ENCODE measurements around the gene PRPH.

The PRPH gene

GRCh38 chr12:49294086-49294803, 702 bp upstream of the PRPH start:
- no peak overlapping the region for H3K4me3 ChIP-seq (ENCODE audit: low read depth in 1 of 2, low read length in 2 of 2)
- H3K27ac ChIP-seq (ENCODE audit: low read length) = no peak overlapping the region
- H3K27me3 ChIP-seq (ENCODE audit: low read depth, low read length) = peaks cover 36% of the 10 kb centered on the region
- H3K4me1 ChIP-seq (ENCODE audit: control insufficient read depth in 1 of 2, insufficient read depth in 2 of 2, low read length in 2 of 2) = peaks cover 0 to 26% of the 10 kb centered on the region in 2 donors
- H3K9me3 ChIP-seq (ENCODE audit: control insufficient read depth in 1 of 2, low read length in 2 of 2) = no peaks in the 10 kb centered on the region
- no peaks in the 10 kb centered on the region for H3K36me3 ChIP-seq (ENCODE audit: control insufficient read depth in 1 of 2, insufficient read depth in 2 of 2, low read length in 2 of 2)

DNA sequence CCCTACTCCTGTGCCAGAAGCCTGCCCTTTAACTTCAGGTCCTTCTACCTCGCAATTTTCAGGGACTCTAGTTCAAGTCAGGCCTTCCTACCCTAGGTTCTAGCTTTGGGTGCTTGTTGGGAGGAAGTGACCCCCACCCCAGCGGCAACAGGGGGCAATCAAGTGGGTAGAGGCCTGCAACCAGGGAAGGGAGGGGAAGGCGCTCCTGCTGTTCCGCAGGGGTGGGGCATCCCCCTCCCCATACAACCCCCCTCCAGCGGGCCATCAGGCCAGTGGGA, 204 bp upstream of the PRPH start:
- Histone ChIP-seq H3K4me1 (ENCODE audit: control insufficient read depth in 1 of 2, insufficient read depth in 2 of 2, low read length in 2 of 2) (peaks cover 0 to 26% of the 10 kb centered on the region in 2 donors), H3K27me3 (ENCODE audit: low read depth, low read length) (peaks cover 36% of the 10 kb centered on the region), H3K9me3 (ENCODE audit: control insufficient read depth in 1 of 2, low read length in 2 of 2) (no peaks in the 10 kb centered on the region), H3K36me3 (ENCODE audit: control insufficient read depth in 1 of 2, insufficient read depth in 2 of 2, low read length in 2 of 2) (no peaks in the 10 kb centered on the region), H3K4me3 (ENCODE audit: low read depth in 1 of 2, low read length in 2 of 2) (no peak overlapping the region), H3K27ac (ENCODE audit: low read length) (no peak overlapping the region)

- H3K27me3 ChIP-seq (ENCODE audit: low read depth, low read length) = peaks cover 36% of the 10 kb centered on the region
- no peak overlapping the region for H3K27ac ChIP-seq (ENCODE audit: low read length)
- no peaks in the 10 kb centered on the region for H3K9me3 ChIP-seq (ENCODE audit: control insufficient read depth in 1 of 2, low read length in 2 of 2)
- H3K4me3 ChIP-seq (ENCODE audit: low read depth in 1 of 2, low read length in 2 of 2) = peak overlapping the region in 1 of 2 donors; percentile 47
- H3K4me1 ChIP-seq (ENCODE audit: control insufficient read depth in 1 of 2, insufficient read depth in 2 of 2, low read length in 2 of 2) = peaks cover 0 to 26% of the 10 kb centered on the region in 2 donors
- H3K36me3 ChIP-seq (ENCODE audit: control insufficient read depth in 1 of 2, insufficient read depth in 2 of 2, low read length in 2 of 2) = no peaks in the 10 kb centered on the region
Observed at GRCh38 chr12:49296034-49296835, 1.3 kb downstream of the PRPH start.

GRCh38 chr12:49296836-49297694, 2.1 kb downstream of the PRPH start:
- H3K36me3 ChIP-seq (ENCODE audit: control insufficient read depth in 1 of 2, insufficient read depth in 2 of 2, low read length in 2 of 2) = no peaks in the 10 kb centered on the region
- peaks cover 36% of the 10 kb centered on the region for H3K27me3 ChIP-seq (ENCODE audit: low read depth, low read length)
- H3K27ac ChIP-seq (ENCODE audit: low read length) = no peak overlapping the region
- no peaks in the 10 kb centered on the region for H3K9me3 ChIP-seq (ENCODE audit: control insufficient read depth in 1 of 2, low read length in 2 of 2)
- H3K4me3 ChIP-seq (ENCODE audit: low read depth in 1 of 2, low read length in 2 of 2) = peak overlapping the region in 1 of 2 donors; percentile 47
- H3K4me1 ChIP-seq (ENCODE audit: control insufficient read depth in 1 of 2, insufficient read depth in 2 of 2, low read length in 2 of 2) = peaks cover 0 to 26% of the 10 kb centered on the region in 2 donors

DNA sequence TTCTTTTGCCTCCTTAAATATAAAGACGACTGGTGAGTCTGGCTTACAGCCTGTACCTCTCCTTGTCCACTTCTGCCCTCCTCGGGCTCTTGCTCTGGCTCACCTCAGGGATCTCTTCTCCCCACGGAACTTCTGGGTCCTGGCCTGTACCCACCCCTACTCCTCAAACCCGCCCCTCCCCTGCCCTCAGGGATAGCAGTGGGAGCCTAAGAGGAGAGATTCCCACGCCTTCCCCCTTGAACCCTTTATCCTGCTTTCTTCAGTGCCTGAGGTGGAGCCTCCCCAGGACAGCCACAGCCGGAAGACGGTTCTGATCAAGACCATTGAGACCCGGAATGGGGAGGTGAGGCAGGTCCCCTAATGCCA, 2.7 kb downstream of the PRPH start:
- Histone ChIP-seq H3K4me1 (ENCODE audit: control insufficient read depth in 1 of 2, insufficient read depth in 2 of 2, low read length in 2 of 2) (peaks cover 0 to 26% of the 10 kb centered on the region in 2 donors), H3K27ac (ENCODE audit: low read length) (no peak overlapping the region), H3K36me3 (ENCODE audit: control insufficient read depth in 1 of 2, insufficient read depth in 2 of 2, low read length in 2 of 2) (no peaks in the 10 kb centered on the region), H3K4me3 (ENCODE audit: low read depth in 1 of 2, low read length in 2 of 2) (no peak overlapping the region), H3K27me3 (ENCODE audit: low read depth, low read length) (peaks cover 36% of the 10 kb centered on the region), H3K9me3 (ENCODE audit: control insufficient read depth in 1 of 2, low read length in 2 of 2) (no peaks in the 10 kb centered on the region)

DNA sequence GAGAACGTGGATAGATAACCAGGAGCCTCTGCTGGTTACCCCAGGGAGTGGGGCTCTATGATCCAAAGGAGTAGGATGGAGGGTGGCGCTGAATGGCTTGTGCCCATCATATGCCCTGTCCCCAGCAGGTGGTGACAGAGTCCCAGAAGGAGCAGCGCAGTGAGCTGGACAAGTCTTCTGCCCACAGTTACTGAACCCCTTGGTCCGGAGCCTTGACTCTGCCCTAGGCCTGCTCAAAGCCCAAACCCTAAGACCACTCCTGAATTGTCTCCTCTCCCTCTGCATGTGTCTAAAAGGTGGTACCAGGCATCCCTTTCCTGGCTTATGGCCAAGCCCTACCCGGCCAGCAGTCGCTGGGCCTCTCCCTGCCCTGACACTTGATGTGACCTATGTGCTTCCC, 3.2 kb downstream of the PRPH start:
- Histone ChIP-seq H3K36me3 (ENCODE audit: control insufficient read depth in 1 of 2, insufficient read depth in 2 of 2, low read length in 2 of 2) (no peaks in the 10 kb centered on the region), H3K27me3 (ENCODE audit: low read depth, low read length) (peaks cover 36% of the 10 kb centered on the region), H3K4me1 (ENCODE audit: control insufficient read depth in 1 of 2, insufficient read depth in 2 of 2, low read length in 2 of 2) (peaks cover 0 to 25% of the 10 kb centered on the region in 2 donors), H3K4me3 (ENCODE audit: low read depth in 1 of 2, low read length in 2 of 2) (no peak overlapping the region), H3K9me3 (ENCODE audit: control insufficient read depth in 1 of 2, low read length in 2 of 2) (no peaks in the 10 kb centered on the region), H3K27ac (ENCODE audit: low read length) (no peak overlapping the region)

DNA sequence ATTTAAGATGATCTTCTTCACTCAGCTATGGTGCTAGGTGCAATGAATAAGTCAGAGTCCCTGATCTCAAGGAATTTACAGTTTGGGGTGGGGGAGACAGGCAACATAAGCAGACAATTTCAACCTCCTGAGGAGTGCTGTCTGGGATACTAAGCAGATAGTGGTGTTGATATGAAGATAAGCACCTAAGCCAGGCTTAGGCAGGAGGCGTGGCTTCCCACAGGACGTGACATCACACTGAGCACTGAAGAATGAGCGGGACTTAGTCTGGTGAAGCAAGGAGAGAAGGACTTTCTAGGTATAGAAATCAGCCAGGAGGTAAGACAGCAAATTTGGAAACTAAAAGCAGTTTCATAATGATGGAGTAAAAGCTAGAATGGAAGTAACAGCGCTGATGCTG, 6.8 kb downstream of the PRPH start:
- Histone ChIP-seq H3K36me3 (ENCODE audit: control insufficient read depth in 1 of 2, insufficient read depth in 2 of 2, low read length in 2 of 2) (no peaks in the 10 kb centered on the region), H3K27ac (ENCODE audit: low read length) (no peak overlapping the region), H3K27me3 (ENCODE audit: low read depth, low read length) (peaks cover 20% of the 10 kb centered on the region), H3K4me3 (ENCODE audit: low read depth in 1 of 2, low read length in 2 of 2) (no peak overlapping the region), H3K4me1 (ENCODE audit: control insufficient read depth in 1 of 2, insufficient read depth in 2 of 2, low read length in 2 of 2) (peaks cover 0 to 12% of the 10 kb centered on the region in 2 donors), H3K9me3 (ENCODE audit: control insufficient read depth in 1 of 2, low read length in 2 of 2) (no peaks in the 10 kb centered on the region)

GRCh38 chr12:49304161-49304560, 9.2 kb downstream of the PRPH start:
- no peak overlapping the region for H3K27ac ChIP-seq (ENCODE audit: low read length)
- H3K9me3 ChIP-seq (ENCODE audit: control insufficient read depth in 1 of 2, low read length in 2 of 2) = no peaks in the 10 kb centered on the region
- H3K36me3 ChIP-seq (ENCODE audit: control insufficient read depth in 1 of 2, insufficient read depth in 2 of 2, low read length in 2 of 2) = no peaks in the 10 kb centered on the region
- no peak overlapping the region for H3K4me3 ChIP-seq (ENCODE audit: low read depth in 1 of 2, low read length in 2 of 2)
- H3K4me1 ChIP-seq (ENCODE audit: control insufficient read depth in 1 of 2, insufficient read depth in 2 of 2, low read length in 2 of 2) = no peaks in the 10 kb centered on the region
- no peaks in the 10 kb centered on the region for H3K27me3 ChIP-seq (ENCODE audit: low read depth, low read length)

- H3K36me3 ChIP-seq (ENCODE audit: control insufficient read depth in 1 of 2, insufficient read depth in 2 of 2, low read length in 2 of 2) = no peaks in the 10 kb centered on the region
- H3K27ac ChIP-seq (ENCODE audit: low read length) = no peak overlapping the region
- H3K9me3 ChIP-seq (ENCODE audit: control insufficient read depth in 1 of 2, low read length in 2 of 2) = no peaks in the 10 kb centered on the region
- H3K27me3 ChIP-seq (ENCODE audit: low read depth, low read length) = no peaks in the 10 kb centered on the region
- no peaks in the 10 kb centered on the region for H3K4me1 ChIP-seq (ENCODE audit: control insufficient read depth in 1 of 2, insufficient read depth in 2 of 2, low read length in 2 of 2)
- H3K4me3 ChIP-seq (ENCODE audit: low read depth in 1 of 2, low read length in 2 of 2) = no peak overlapping the region
Observed at GRCh38 chr12:49305762-49306510, 11.0 kb downstream of the PRPH start.

DNA sequence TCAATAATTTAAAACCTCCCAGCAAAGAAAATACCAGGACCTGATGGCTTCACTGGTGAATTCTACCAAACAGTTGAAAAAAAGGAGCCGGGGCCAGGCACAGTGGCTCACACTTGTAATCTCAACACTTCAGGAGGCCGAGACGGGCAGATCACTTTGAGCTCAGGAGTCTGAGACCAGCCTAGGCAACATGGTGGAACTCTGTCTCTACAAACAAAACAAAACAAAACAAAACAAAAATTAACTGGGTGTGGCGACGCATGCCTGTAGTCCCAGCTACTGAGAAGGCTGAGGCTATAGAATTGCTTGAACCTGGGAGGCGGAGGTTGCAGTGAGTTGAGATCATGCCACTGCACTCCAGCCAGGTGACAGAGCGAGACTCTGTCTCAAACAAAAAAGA, 14.4 kb downstream of the PRPH start:
- no peak overlapping the region for H3K4me3 ChIP-seq (ENCODE audit: low read depth in 1 of 2, low read length in 2 of 2)
- no peaks in the 10 kb centered on the region for H3K9me3 ChIP-seq (ENCODE audit: control insufficient read depth in 1 of 2, low read length in 2 of 2)
- no peaks in the 10 kb centered on the region for H3K4me1 ChIP-seq (ENCODE audit: control insufficient read depth in 1 of 2, insufficient read depth in 2 of 2, low read length in 2 of 2)
- H3K36me3 ChIP-seq (ENCODE audit: control insufficient read depth in 1 of 2, insufficient read depth in 2 of 2, low read length in 2 of 2) = no peaks in the 10 kb centered on the region
- no peaks in the 10 kb centered on the region for H3K27me3 ChIP-seq (ENCODE audit: low read depth, low read length)
- H3K27ac ChIP-seq (ENCODE audit: low read length) = no peak overlapping the region
